Measurements from ENCODE around the gene FBXL17.
A peak's percentile ranks its signal among the peaks of the same experiment; 100 is the strongest.

The FBXL17 gene

GRCh38 chr5:107982703-107983425, 399.0 kb downstream of the FBXL17 start:
- no peak for FAIRE-seq

DNA sequence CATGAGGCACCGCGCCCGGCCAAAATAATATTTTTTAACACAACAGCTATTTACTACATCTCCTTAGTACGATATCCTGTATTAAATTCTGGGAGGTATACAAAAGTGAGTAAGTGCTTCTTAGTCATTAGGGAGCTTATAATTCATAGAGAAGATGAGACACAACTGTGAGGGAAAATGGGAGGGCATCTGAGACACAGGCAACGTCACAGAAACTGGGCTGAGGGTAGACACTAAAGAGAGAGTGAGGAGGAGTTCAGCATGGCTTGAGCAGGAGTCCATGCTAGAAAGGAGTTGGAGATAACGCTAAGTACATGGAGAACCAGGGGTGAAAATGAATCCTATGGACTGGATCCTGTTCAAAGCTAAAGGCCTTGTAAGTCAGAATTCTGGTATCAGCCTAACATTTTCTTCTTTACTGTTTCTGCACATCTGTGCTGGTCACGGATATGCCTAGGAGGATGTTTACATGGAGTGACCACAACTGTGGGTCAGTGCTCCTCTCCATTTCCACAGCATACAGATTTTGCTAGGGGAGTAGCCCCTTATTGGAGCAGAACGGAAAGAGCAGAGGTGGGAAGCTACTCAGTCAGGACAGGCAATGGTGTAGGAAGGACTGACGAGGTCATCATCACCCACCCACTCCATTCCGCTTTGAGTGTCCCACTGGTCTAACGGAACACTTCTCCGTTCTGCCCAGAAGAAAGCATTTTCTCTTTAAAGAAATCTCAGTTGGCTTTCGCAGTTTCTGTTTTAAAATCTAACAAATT, 400.8 kb downstream of the FBXL17 start:
- FAIRE-seq, result no peak

GRCh38 chr5:107979900-107980299, 402.0 kb downstream of the FBXL17 start:
- FAIRE-seq, result no peak

DNA sequence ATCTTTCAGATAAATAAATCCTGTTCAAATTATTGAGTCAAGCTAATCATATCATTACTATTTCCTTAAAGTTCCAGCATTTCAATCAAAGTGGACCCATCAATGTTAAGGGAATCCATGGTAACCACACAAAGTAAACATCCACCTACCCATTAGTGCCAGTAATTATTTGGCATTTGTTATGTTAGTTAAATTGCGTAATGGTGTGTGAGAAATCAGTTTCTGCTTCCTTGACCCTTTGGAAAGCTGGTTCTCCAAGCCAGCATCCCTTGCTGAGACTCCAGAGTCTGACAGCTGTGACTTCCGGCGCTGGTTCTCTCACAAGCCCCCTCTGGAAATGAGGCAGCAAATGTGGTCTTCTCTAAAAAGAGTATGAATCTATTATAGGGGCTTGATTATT, 402.6 kb downstream of the FBXL17 start:
- no peak for FAIRE-seq

DNA sequence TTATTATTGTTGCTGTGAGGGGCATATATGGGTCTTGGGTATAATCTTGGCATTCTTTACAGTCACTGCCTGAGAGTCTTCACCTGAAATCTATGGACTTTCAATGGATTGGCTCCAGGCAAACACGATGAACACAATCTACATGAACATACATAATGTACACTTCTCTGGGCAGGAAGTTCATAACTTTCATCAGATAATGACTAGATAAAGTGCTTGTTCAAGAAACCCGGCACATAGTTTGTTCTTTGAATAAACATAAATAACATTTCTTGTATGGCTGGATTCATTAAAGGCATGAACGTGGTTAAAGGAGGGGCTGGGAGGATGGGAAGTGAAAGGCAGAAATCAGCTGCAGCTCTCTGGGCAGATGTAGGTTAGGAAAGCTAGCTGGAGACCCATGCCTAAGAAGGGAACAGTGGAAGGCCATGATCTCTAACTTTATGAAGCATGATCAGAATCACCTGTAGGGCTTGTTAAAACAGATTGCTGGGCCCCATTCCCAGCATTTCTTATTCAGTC, 404.3 kb downstream of the FBXL17 start:
- FAIRE-seq, result no peak

- peak; percentile 21 for FAIRE-seq
These were observed 406.3 kb downstream of the FBXL17 start for GRCh38 chr5:107975568-107975967.

DNA sequence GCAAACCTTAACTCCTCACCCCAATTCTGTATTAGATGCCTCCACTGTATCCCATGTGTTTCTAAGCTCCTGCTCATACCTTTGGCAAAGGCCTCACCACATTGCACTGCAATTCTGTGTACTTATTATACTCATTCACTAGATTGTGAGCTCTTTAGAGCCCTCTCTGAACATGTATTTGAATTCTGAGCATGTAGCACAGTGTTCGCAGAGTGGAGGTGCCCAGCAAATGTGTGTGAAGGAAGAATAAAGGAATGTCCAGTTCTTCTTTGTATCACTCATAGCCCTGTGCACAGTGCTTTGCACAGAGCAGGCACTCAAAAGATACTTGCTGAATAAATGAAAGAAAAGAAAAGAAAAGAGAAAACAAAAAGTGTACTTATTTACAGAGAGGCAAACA, 410.1 kb downstream of the FBXL17 start:
- no peak for FAIRE-seq

DNA sequence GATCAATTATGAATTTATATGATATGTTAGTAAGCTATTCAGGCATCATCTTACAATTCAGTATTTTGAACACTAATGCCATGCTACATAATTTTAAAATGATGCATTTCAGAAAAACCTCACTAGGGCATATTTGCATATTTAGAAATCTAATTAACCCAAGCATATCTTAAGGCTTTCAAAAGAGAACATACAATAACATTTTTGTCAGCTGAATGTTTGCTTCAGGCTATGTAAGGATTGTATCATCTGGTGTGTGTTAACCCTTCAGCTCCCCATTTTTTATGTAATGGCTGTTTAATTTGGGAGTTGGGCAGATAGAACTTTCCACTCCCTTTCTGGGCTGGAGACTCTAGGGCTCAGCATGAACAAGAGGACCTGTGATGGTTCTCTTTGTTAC, 412.1 kb downstream of the FBXL17 start:
- FAIRE-seq, result no peak

- no peak for FAIRE-seq
These were observed 412.9 kb downstream of the FBXL17 start for GRCh38 chr5:107968998-107969397.

DNA sequence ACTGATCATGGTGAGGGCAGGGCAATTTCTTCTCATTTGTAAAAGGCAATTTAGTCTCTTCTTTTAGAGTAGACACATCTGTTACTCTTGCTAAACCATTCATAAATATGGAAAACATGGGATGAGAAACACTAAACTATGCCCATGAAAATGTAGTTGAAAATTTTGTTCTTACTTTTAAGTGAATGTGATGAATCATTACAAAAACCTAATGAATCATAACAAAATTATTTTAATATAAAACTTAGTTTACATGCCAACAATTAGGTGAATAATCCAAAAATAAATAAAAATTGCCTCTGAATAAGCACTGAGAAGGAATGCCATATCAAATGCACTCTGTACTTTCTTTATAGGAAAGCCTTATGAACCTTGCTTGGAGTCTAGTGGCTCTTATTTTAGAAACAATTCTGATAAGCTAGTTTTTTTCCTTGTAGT, 413.5 kb downstream of the FBXL17 start:
- FAIRE-seq, result no peak

DNA sequence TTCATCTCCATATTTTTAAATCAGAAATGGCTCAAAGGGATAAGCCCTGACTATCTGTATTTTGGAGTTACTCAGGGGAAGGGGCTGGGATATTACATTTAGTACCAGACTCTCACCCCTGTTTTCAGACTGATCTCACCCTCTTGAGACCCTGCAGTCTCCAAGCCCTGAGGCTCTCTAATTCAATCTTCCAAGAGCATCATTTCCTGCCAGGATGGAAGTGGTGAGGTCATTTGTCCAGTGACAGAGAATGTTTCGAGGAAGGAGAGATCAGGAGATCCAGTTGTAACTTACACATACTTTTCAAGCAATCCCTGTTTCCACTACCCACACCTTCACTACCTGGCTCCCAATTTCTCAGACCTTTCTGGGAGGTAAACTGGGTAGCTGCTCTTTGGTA, 415.7 kb downstream of the FBXL17 start:
- FAIRE-seq, result no peak

GRCh38 chr5:107964722-107965121, 417.2 kb downstream of the FBXL17 start:
- no peak for FAIRE-seq

- FAIRE-seq, result no peak
These were observed 422.2 kb downstream of the FBXL17 start for GRCh38 chr5:107959573-107960279.

GRCh38 chr5:107958861-107959260, 423.0 kb downstream of the FBXL17 start:
- FAIRE-seq, result no peak

DNA sequence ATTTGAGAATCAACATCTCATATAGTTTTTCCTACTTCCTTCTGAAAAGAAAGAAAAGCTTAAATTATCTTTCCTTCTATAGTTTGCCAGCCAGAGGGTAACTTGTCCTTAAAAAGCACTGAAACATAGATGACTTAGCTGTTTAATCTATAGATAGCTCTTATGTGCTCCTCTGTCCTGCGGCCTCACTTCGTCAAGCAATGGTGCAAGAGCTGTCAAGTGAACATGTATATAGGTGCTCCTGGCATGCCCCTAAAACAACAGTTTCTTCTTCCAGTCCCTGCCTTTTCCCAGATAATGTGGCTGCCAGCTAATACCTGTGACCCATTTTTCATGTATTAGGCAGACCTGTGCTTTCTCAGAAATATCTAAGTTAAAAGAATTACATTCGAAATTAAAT, 423.5 kb downstream of the FBXL17 start:
- no peak for FAIRE-seq

GRCh38 chr5:107957051-107957450, 424.8 kb downstream of the FBXL17 start:
- FAIRE-seq, result no peak

DNA sequence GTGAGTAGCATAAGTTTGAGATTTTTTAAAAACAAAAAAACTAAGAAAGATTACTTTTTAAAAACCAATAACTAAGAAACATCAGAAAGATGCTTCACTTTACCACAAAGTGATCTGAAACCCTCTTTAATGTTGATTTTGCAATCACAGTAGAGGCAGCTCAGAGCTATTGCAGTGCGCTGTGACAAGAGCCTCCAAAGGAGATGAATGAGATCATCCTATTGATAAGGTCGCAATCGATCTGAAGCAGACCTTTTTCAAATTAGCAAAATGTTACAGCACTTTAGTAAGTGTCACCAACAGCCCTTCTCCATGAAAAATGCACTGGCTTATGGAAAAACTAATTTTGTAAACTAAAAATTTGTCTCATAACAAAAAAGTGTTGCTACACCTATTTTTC, 426.6 kb downstream of the FBXL17 start:
- no peak for FAIRE-seq

DNA sequence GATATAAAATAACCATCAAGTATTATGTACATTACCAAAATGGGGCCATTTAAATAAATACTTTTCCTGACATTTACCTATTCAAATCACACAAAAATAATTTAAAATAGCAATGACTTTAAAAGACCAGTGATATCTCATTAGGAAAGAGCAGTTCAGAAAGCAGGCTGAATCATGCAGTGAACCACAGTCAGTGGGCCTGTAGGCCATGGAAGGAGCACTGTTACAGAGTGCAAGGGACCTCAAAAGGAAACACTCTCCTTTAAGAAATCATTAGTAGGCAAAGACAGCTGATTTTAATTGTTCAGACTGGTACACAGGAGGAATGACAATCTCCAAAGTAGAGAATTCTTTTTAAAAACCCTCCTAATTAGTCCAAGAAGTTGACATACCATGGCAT, 427.6 kb downstream of the FBXL17 start:
- no peak for FAIRE-seq

DNA sequence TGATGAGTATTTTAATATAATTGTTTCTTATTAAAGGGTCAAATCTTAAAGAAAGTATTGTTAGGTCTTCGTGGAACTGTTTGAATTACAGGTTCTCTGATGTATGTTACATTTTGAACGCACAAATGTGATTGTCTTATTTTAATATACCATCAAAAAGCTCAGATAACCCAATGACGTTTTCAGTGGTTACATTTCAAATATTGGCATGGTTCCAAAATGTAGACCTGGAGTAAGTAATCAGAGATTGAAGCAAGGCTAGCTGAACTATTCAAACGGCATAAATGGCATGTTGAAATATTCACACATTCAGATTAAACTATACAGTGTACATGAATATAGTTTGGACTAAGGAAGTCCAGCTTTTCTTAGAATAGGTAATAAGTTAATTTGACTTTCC, 429.4 kb downstream of the FBXL17 start:
- FAIRE-seq, result no peak

- FAIRE-seq, result no peak
These were observed 430.6 kb downstream of the FBXL17 start for GRCh38 chr5:107951309-107951708.

GRCh38 chr5:107950776-107951175, 431.1 kb downstream of the FBXL17 start:
- no peak for FAIRE-seq

- FAIRE-seq, result no peak
These were observed 432.1 kb downstream of the FBXL17 start for GRCh38 chr5:107949688-107950341.

- FAIRE-seq, result no peak
These were observed 433.5 kb downstream of the FBXL17 start for GRCh38 chr5:107948377-107948776.

All from A204.1 (cell line).